Chondrocyte (in vitro differentiated cells): Measurements from ENCODE around the gene GABPB2. TPM values are rescaled to one million over a fixed set of nuclear protein-coding genes. Genes with fewer than 3 reads are reported as not detected.

Experiments
- DNase-seq: peaks from one replicate; pipeline ENCODE4 v3.0.0; 2021; ENCODE audit warnings: mixed read lengths, low spot score
- H3K27ac Mint-ChIP-seq: one replicate; pipeline ENCODE4 v1.8.0; 2021; ENCODE audit warnings: mild to moderate bottlenecking, moderate library complexity, mixed read lengths; ENCODE audit not compliant: unreplicated experiment
- H3K27me3 Mint-ChIP-seq: 2 replicates; pipeline ENCODE4 v1.8.0; 2021; ENCODE audit warnings: low read depth, mixed read lengths
- H3K36me3 Mint-ChIP-seq: 2 replicates; pipeline ENCODE4 v1.8.0; 2021; ENCODE audit warnings: low read depth, mixed read lengths
- H3K4me1 Mint-ChIP-seq: 2 replicates; pipeline ENCODE4 v1.8.0; 2021; ENCODE audit warnings: low read depth, mild to moderate bottlenecking, mixed read lengths
- H3K4me3 Mint-ChIP-seq: one replicate; pipeline ENCODE4 v1.8.0; 2021; ENCODE audit warnings: mild to moderate bottlenecking, moderate library complexity, mixed read lengths; ENCODE audit not compliant: unreplicated experiment
- H3K9me3 Mint-ChIP-seq: 2 replicates; pipeline ENCODE4 v1.8.0; 2021; ENCODE audit warnings: low read depth, mixed read lengths
- total RNA-seq: library from RNA; stranded (reverse); gene quantifications from 3 replicates; pipeline ENCODE4 v1.2.1, GENCODE V29; 2021
- TF ChIP-seq, protein P1 (sequence below): fragments of 200-600 bp; sonication (generic); IDR thresholded peaks from 2 replicates; pipeline ENCODE4 v1.5.0; 2021; ENCODE audit warnings: antibody characterized with exemption, mild to moderate bottlenecking, moderate library complexity

The GABPB2 gene
- total RNA-seq, 1 donor from 2014 or later: 8.2 TPM

- Mint-ChIP-seq H3K4me1 (peaks cover 36% of the 10 kb centered on the region), H3K27ac (no peak overlapping the region), H3K4me3 (no peak overlapping the region), H3K27me3 (no peaks in the 10 kb centered on the region), H3K9me3 (no peaks in the 10 kb centered on the region), H3K36me3 (no peaks in the 10 kb centered on the region)
- TF ChIP-seq, protein P1, sequence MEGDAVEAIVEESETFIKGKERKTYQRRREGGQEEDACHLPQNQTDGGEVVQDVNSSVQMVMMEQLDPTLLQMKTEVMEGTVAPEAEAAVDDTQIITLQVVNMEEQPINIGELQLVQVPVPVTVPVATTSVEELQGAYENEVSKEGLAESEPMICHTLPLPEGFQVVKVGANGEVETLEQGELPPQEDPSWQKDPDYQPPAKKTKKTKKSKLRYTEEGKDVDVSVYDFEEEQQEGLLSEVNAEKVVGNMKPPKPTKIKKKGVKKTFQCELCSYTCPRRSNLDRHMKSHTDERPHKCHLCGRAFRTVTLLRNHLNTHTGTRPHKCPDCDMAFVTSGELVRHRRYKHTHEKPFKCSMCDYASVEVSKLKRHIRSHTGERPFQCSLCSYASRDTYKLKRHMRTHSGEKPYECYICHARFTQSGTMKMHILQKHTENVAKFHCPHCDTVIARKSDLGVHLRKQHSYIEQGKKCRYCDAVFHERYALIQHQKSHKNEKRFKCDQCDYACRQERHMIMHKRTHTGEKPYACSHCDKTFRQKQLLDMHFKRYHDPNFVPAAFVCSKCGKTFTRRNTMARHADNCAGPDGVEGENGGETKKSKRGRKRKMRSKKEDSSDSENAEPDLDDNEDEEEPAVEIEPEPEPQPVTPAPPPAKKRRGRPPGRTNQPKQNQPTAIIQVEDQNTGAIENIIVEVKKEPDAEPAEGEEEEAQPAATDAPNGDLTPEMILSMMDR: no peak
- peak; percentile 61 for DNase-seq
Observed at GRCh38 chr1:151143057-151143435, 72.5 kb downstream of the GABPB2 start.

DNA sequence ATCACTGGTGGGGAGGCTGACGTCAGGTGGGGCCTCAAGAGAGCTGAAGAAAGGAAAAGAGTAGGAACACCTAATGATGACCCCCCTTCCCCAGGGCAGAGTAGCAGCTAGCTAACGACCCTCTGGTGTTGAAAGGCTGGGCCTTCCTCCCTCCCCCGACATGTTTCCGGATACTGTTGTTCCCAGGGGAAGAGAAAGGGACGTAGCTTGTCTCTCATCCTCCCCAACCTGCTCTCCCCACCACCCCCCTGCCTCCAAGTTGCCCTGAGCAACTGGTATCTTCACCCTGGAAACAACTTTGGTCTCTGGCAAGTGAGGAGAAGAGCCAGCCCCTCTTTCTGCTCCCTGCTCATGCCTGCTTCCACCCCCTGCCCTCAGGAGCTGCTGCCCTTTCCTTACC, 73.4 kb downstream of the GABPB2 start:
- H3K27ac Mint-ChIP-seq: no peak overlapping the region
- no peak overlapping the region for H3K4me3 Mint-ChIP-seq
- DNase-seq: peak; percentile 37
- no peaks in the 10 kb centered on the region for H3K27me3 Mint-ChIP-seq
- TF ChIP-seq, protein P1: no peak
- H3K4me1 Mint-ChIP-seq: peaks cover 36% of the 10 kb centered on the region
- no peaks in the 10 kb centered on the region for H3K36me3 Mint-ChIP-seq
- H3K9me3 Mint-ChIP-seq: no peaks in the 10 kb centered on the region

DNA sequence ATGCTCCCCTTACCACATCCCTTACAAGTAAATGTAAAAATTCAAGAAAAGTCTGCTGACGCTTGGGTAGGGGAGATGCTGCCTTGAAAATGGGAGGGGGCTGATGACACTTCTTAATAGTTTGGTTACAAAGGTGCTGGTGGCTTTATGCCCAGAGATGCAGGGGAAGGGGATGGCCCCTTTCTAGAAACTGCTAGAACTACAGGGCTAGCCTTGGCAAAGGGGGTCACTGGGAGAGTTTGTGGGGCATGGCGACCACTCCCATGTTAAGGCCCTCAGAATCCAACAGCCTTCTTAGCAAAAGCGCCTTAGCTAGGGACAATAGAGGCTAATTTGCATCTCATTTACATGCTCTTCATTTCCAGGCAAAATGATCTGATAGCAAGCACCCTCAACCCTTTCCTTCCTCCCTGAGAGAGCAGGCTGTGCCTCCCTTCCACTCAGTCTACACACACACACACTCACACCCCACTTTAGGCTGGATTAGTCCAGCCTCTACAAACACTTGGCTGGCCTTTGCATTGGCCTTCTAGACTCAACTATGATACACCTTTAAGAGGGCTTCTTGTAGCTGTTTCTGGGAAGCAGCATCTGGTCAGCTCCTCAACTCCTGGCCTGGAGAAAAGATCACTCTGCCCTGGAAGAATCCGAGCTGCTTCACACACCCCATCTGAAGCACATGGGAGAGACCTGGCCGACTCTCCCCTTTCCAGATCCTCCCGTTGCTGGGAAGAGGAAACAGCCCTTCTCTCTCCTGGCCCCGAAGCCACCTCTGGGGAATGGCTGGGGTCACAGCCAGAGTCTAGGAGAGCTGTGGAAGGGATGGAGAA, 74.1 kb downstream of the GABPB2 start:
- H3K27me3 Mint-ChIP-seq: no peaks in the 10 kb centered on the region
- no peaks in the 10 kb centered on the region for H3K36me3 Mint-ChIP-seq
- peak overlapping the region; percentile 1 for H3K27ac Mint-ChIP-seq
- H3K4me3 Mint-ChIP-seq: no peak overlapping the region
- H3K4me1 Mint-ChIP-seq: peaks cover 36% of the 10 kb centered on the region
- TF ChIP-seq, protein P1: no peak
- DNase-seq: peak; percentile 50
- H3K9me3 Mint-ChIP-seq: no peaks in the 10 kb centered on the region

GRCh38 chr1:151145304-151146071, 74.9 kb downstream of the GABPB2 start:
- TF ChIP-seq, protein P1: no peak
- H3K27ac Mint-ChIP-seq: no peak overlapping the region
- no peaks in the 10 kb centered on the region for H3K27me3 Mint-ChIP-seq
- H3K4me1 Mint-ChIP-seq: peaks cover 36% of the 10 kb centered on the region
- peaks cover 2% of the 10 kb centered on the region for H3K36me3 Mint-ChIP-seq
- no peak for DNase-seq
- H3K4me3 Mint-ChIP-seq: peak overlapping the region; percentile 88
- no peaks in the 10 kb centered on the region for H3K9me3 Mint-ChIP-seq

DNA sequence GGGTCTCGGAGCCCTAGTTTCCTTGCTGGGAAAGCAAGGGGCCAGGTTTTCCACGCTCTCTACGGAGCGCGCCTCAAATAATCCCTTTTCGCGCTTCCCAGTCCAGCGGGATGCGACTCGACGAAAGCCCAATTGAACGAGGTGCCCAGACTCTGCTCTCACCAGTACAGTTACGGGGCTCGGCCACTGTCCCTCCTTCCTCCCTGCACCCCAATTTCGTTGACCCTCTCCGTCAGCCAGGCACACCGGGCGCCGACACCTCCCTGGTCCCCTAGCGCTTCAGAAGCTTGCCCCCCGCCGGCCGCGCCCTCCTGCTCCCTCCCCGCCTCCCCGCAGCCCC, 75.5 kb downstream of the GABPB2 start:
- Mint-ChIP-seq H3K27me3 (no peaks in the 10 kb centered on the region), H3K27ac (no peak overlapping the region), H3K36me3 (peaks cover 2% of the 10 kb centered on the region), H3K9me3 (no peaks in the 10 kb centered on the region), H3K4me3 (peak overlapping the region; percentile 88), H3K4me1 (peaks cover 36% of the 10 kb centered on the region)
- DNase-seq: no peak
- TF ChIP-seq, protein P1: no peak
